GM12878 (cell line): ENCODE results near the gene SHD. TPM values are rescaled to one million over a fixed set of nuclear protein-coding genes. Genes with fewer than 3 reads are reported as not detected.

Experiments used
- ATAC-seq: fragments of 200-7000 bp; cut with Tn5 transposase; 3 replicates; pipeline ENCODE4 v1.9.1; 2020; ENCODE audit warnings: mild to moderate bottlenecking, moderate library complexity
- BruUV-seq: library from RNA; stranded (reverse); fragments of 400-500 nt; replicated peaks from 2 replicates; lab custom pipeline; 2021; lab: Mats Ljungman, UMichigan
- CTCF ChIA-PET: fragments of 300-600 bp; sonication (Branson Sonifier 250); formaldehyde crosslinking; extraction: SDS; loops from one replicate; lab custom pipeline; 2021; ENCODE audit warnings: inconsistent platforms; lab: Yijun Ruan, JAX
- POLR2A ChIA-PET: fragments of 350-600 bp; formaldehyde crosslinking; extraction: SDS; loops from one replicate; lab custom pipeline; 2021; ENCODE audit warnings: inconsistent platforms; lab: Charles Lee
- RAD21 ChIA-PET: fragments of 300-600 bp; sonication (Branson Sonifier 250); formaldehyde crosslinking; loops from one replicate; lab custom pipeline; 2023; ENCODE audit warnings: antibody characterized with exemption; ENCODE audit not compliant: unreplicated experiment; lab: Charles Lee
- SMC1A ChIA-PET: fragments of 300-600 bp; sonication (Branson Sonifier 250); formaldehyde crosslinking; loops from one replicate; lab custom pipeline; 2023; ENCODE audit not compliant: unreplicated experiment, uncharacterized antibody; lab: Charles Lee
- DNase-seq: peaks from one replicate; pipeline ENCODE4 v3.0.0-alpha.2; 2011; ENCODE audit warnings: low read depth, low spot score
- FAIRE-seq: peaks from 3 replicates; lab custom pipeline; 2011; peaks lifted over from hg19 to GRCh38; lab: Jason Lieb, UNC
- H2AFZ ChIP-seq: 2 replicates; pipeline ENCODE4 v1.6.0; 2011; ENCODE audit warnings: low read depth, low read length, control low read depth; ENCODE audit not compliant: control insufficient read depth
- H3K27ac ChIP-seq: 2 replicates; pipeline ENCODE4 v1.5.1; 2011; ENCODE audit warnings: control low read depth; ENCODE audit not compliant: control insufficient read depth, insufficient read depth
- H3K27me3 ChIP-seq, 2 experiments: replicated peaks in 1 of 2; 2 replicates each; pipeline versions ENCODE4 v1.6.0 to v1.6.1; 2011; ENCODE audit warnings: low read length in 1 of 2; ENCODE audit not compliant: control insufficient read depth in 2 of 2, insufficient read depth in 2 of 2
- H3K36me3 ChIP-seq, 2 experiments: 2 replicates each; pipeline ENCODE4 v1.5.1; 2011; ENCODE audit warnings: low read length in 1 of 2; ENCODE audit not compliant: control insufficient read depth in 2 of 2, insufficient read depth in 2 of 2
- H3K4me1 ChIP-seq: 2 replicates; pipeline ENCODE4 v1.6.1; 2011; ENCODE audit warnings: mild to moderate bottlenecking, low read length, moderate library complexity, mixed read lengths; ENCODE audit not compliant: control insufficient read depth, insufficient read depth
- H3K4me2 ChIP-seq: 2 replicates; pipeline ENCODE4 v1.6.0; 2011; ENCODE audit warnings: control low read depth; ENCODE audit not compliant: control insufficient read depth, insufficient read depth
- H3K4me3 ChIP-seq: fragments of 200-600 bp; sonication (generic); 2 replicates; pipeline ENCODE4 v1.5.1; 2016
- H3K79me2 ChIP-seq: 2 replicates; pipeline ENCODE4 v1.6.0; 2011; ENCODE audit warnings: low read length; ENCODE audit not compliant: control insufficient read depth, insufficient read depth
- H3K9ac ChIP-seq: 2 replicates; pipeline ENCODE4 v1.8.0; 2011; ENCODE audit warnings: low read length, control low read depth, mixed read lengths; ENCODE audit not compliant: control insufficient read depth, insufficient read depth
- H3K9me3 ChIP-seq: replicated peaks from 3 replicates; pipeline ENCODE4 v1.5.1; 2011; ENCODE audit warnings: mild to moderate bottlenecking, low read length; ENCODE audit not compliant: control insufficient read depth, insufficient read depth
- H4K20me1 ChIP-seq: 2 replicates; pipeline ENCODE4 v1.6.0; 2011; ENCODE audit not compliant: control insufficient read depth, insufficient read depth
- BACH1 ChIP-seq: fragments of 450-650 bp; IDR thresholded peaks from 2 replicates; pipeline ENCODE4 v1.6.1; 2017; ENCODE audit warnings: mild to moderate bottlenecking, borderline replicate concordance
- CBX5 ChIP-seq: sonication (generic); IDR thresholded peaks from 2 replicates; pipeline ENCODE4 v1.6.1; 2016; ENCODE audit warnings: low read depth, moderate library complexity, mild to moderate bottlenecking, inconsistent platforms
- EED ChIP-seq: sonication (generic); IDR thresholded peaks from 2 replicates; pipeline ENCODE4 v1.6.1; 2016; ENCODE audit warnings: antibody characterized with exemption, low read depth
- ETV6 ChIP-seq, 2 experiments: fragments of 450-650 bp in 1 of 2; IDR thresholded peaks in 1 of 2; conservative IDR thresholded peaks in 1 of 2; 2 replicates each; pipeline ENCODE4 v1.6.1; 2014; ENCODE audit warnings: antibody characterized with exemption in 1 of 2, borderline replicate concordance in 1 of 2, low read depth in 1 of 2, mild to moderate bottlenecking in 1 of 2, moderate library complexity in 1 of 2
- FOXM1 ChIP-seq: IDR thresholded peaks from 2 replicates; pipeline ENCODE4 v1.6.1; 2012; ENCODE audit warnings: low read depth, mild to moderate bottlenecking, inconsistent platforms, low read length, moderate library complexity
- IKZF1 ChIP-seq: fragments of 450-650 bp; conservative IDR thresholded peaks from 2 replicates; pipeline ENCODE4 v1.6.1; 2017; ENCODE audit warnings: antibody characterized with exemption, mild to moderate bottlenecking
- IRF4 ChIP-seq: IDR thresholded peaks from 2 replicates; pipeline ENCODE4 v1.6.1; 2011; ENCODE audit warnings: low read depth, low read length
- KLF5 ChIP-seq: fragments of 450-650 bp; IDR thresholded peaks from 2 replicates; pipeline ENCODE4 v1.6.1; 2014; ENCODE audit warnings: mild to moderate bottlenecking; ENCODE audit not compliant: partially characterized antibody
- MLLT1 ChIP-seq: fragments of 450-650 bp; IDR thresholded peaks from 2 replicates; pipeline ENCODE4 v1.6.1; 2016; ENCODE audit warnings: mild to moderate bottlenecking
- NFXL1 ChIP-seq: fragments of 450-650 bp; IDR thresholded peaks from 2 replicates; pipeline ENCODE4 v1.6.1; 2017; ENCODE audit warnings: antibody characterized with exemption, mild to moderate bottlenecking, borderline replicate concordance
- PML ChIP-seq: IDR thresholded peaks from 2 replicates; pipeline ENCODE4 v1.6.1; 2012; ENCODE audit warnings: low read length, inconsistent platforms
- SPI1 ChIP-seq: IDR thresholded peaks from 2 replicates; pipeline ENCODE4 v1.6.1; 2011; ENCODE audit warnings: low read depth, mild to moderate bottlenecking, low read length, moderate library complexity, borderline replicate concordance; ENCODE audit not compliant: insufficient read depth
- SRF ChIP-seq, 2 experiments: IDR thresholded peaks; 2 replicates each; pipeline ENCODE4 v1.6.1; 2011; ENCODE audit warnings: low read depth in 2 of 2, low read length in 2 of 2, mild to moderate bottlenecking in 1 of 2, moderate library complexity in 1 of 2
- STAT3 ChIP-seq: IDR thresholded peaks from 2 replicates; pipeline ENCODE4 v1.6.1; 2011; ENCODE audit warnings: low read depth, low read length, improper control_type of control experiment
- WGBS: methylation state at CpG from one replicate; pipeline ENCODE4 v1.1.6; 2016; ENCODE audit warnings: low lambda C conversion rate; ENCODE audit not compliant: insufficient replicate concordance, insufficient coverage; ENCODE audit errors: missing lambda C conversion rate; 5-methylcytosine and 5-hydroxymethylcytosine counted together
- in situ Hi-C: fragments of 300-500 bp; cut with MboI; formaldehyde crosslinking; loops from 9 replicates; pipeline ENCODE4 v1.14.3; 2018; ENCODE audit warnings: mixed read lengths
- intact Hi-C: fragments of 100-400 bp; cut with micrococcal nuclease; formaldehyde crosslinking; loops from one replicate; pipeline ENCODE4 v1.14.2; 2022; ENCODE audit not compliant: unreplicated experiment
- polyA plus RNA-seq, 11 experiments: library from polyadenylated mRNA; depleted of rRNA in 4 of 11; unstranded in 6 of 11; stranded (reverse) in 5 of 11; fragments of >200 nt; fragmentation: Nextera tagmentation in 4 of 11; fragmentation: Illumina TruSeq in 1 of 11; extraction: Ambion mirVana in 4 of 11; extraction: Trizol in 1 of 11; gene quantifications; 1 replicate in 1 of 11; 2 replicates in 10 of 11; pipeline versions ENCODE4 v1.2.1 to v1.2.3, GENCODE V29; 2011 to 2016; ENCODE audit warnings: inconsistent platforms in 2 of 11, missing spikeins in 2 of 11, low read depth in 1 of 11
- total RNA-seq, 4 experiments: library from RNA; depleted of rRNA in 3 of 4; stranded (reverse); fragments of >200 nt in 3 of 4; fragmentation: Illumina TruSeq in 1 of 4; extraction: Trizol in 1 of 4; gene quantifications; 2 replicates each; pipeline versions ENCODE4 v1.2.1 to v1.2.3, GENCODE V29; 2013 to 2021
- TF ChIP-seq, protein P1 (sequence below): IDR thresholded peaks from 2 replicates; pipeline ENCODE4 v1.6.1; 2012; ENCODE audit warnings: low read depth, low read length, improper control_type of control experiment
- TF ChIP-seq, protein P2 (sequence below): IDR thresholded peaks from 2 replicates; pipeline ENCODE4 v1.6.1; 2012; ENCODE audit warnings: low read depth, low read length, improper control_type of control experiment
- TF ChIP-seq, protein P3 (sequence below): IDR thresholded peaks from 2 replicates; pipeline ENCODE4 v1.6.1; 2012; ENCODE audit warnings: low read length, inconsistent platforms

Gene SHD
- total and polyA plus RNA-seq, 10 of the 15 experiments (the other 5 are each of a cell fraction or from before 2014, with no cell fraction given): 0.09 TPM; not detected in 9

DNA sequence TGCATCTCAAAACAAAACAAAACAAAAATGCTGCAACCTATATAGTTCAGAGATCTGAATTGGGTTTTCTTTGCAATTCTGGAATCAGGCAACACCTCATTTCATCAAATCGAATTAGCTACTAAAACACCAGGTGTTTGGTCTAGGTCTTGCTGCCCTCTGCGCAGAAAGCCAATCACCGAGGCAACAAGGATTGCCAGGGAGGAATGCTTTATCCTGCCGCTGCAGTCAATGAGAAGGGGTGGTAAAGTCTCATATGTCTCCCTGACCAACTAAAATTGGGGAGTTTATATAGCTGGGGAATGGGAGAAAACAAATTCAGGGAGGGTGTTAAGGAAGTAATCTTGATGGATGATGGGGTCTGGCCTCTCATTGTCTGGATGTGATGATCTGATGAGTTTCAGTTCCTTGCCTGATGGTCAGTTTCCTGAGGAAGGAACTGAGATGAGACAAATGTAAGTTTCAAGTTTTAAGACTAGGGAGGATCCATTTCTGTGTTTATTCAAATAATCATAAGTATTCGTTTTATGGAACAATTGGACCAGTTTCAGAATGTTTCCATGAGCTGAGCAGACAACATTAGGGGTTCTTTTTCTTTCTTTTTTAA, 37.1 kb upstream of the SHD start:
- H3K9ac ChIP-seq: no peak overlapping the region
- peaks cover 7% of the 10 kb centered on the region; the same call in 2 of the 3 replicates for H3K9me3 ChIP-seq
- peaks cover 18% of the 10 kb centered on the region for H3K4me1 ChIP-seq
- DNase-seq (no peak), FAIRE-seq (no peak), ATAC-seq (no peak; the same call in 2 of the 3 replicates)
- ChIA-PET SMC1A (interaction anchor here (1.7 to 2.2 kb wide), 2 partner anchors 9 to 11 kb away, joined by 5 to 10 read pairs; no protein-coding TSS in a partner anchor), CTCF (interaction anchor here (0.6 to 3.9 kb wide), 5 partner anchors 9 to 254 kb away, joined by 3 to 42 read pairs (median 3); partner anchors contain the start of gene EBI3)
- WGBS: 62% methylated on average over 5 of the region's 5 CpGs
- no TSS peak for BruUV-seq
- H3K27me3 ChIP-seq: no peaks in the 10 kb centered on the region
- no peaks in the 10 kb centered on the region for H4K20me1 ChIP-seq
- no peak overlapping the region for H3K4me3 ChIP-seq
- peaks cover 2 to 14% of the 10 kb centered on the region in 2 experiments; a peak in 3 of 4 replicates for H3K36me3 ChIP-seq
- H2AFZ ChIP-seq: no peak overlapping the region
- TF ChIP-seq, protein P1, sequence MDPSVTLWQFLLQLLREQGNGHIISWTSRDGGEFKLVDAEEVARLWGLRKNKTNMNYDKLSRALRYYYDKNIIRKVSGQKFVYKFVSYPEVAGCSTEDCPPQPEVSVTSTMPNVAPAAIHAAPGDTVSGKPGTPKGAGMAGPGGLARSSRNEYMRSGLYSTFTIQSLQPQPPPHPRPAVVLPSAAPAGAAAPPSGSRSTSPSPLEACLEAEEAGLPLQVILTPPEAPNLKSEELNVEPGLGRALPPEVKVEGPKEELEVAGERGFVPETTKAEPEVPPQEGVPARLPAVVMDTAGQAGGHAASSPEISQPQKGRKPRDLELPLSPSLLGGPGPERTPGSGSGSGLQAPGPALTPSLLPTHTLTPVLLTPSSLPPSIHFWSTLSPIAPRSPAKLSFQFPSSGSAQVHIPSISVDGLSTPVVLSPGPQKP: no peak
- TF ChIP-seq PML (0 out of 2 replicates have a peak, but pooled peaks have one; percentile 1), SRF (IDR thresholded peaks at IDR 0.05; ENCODE audit: low read depth in 2 of 2, low read length in 2 of 2) (no peak), NFXL1 (peak; percentile 90), IKZF1 (no peak), KLF5 (peak; percentile 42), BACH1 (no peak), MLLT1 (0 out of 2 replicates have a peak, but pooled peaks have one; percentile 15), ETV6 (conservative IDR thresholded peaks at IDR 0.05 in 1 of 2, IDR thresholded peaks at IDR 0.05 in 1 of 2; ENCODE audit: borderline replicate concordance in 1 of 2, low read depth in 1 of 2) (peak in 1 of 2 experiments; percentile 72; a peak in 1 of 4 replicates), EED (0 out of 2 replicates have a peak, but pooled peaks have one; percentile 10), SPI1 (peak; percentile 83), STAT3 (no peak), FOXM1 (0 out of 2 replicates have a peak, but pooled peaks have one; percentile 19), CBX5 (0 out of 2 replicates have a peak, but pooled peaks have one; percentile 80), IRF4 (0 out of 2 replicates have a peak, but pooled peaks have one; percentile 33)
- TF ChIP-seq, protein P2, sequence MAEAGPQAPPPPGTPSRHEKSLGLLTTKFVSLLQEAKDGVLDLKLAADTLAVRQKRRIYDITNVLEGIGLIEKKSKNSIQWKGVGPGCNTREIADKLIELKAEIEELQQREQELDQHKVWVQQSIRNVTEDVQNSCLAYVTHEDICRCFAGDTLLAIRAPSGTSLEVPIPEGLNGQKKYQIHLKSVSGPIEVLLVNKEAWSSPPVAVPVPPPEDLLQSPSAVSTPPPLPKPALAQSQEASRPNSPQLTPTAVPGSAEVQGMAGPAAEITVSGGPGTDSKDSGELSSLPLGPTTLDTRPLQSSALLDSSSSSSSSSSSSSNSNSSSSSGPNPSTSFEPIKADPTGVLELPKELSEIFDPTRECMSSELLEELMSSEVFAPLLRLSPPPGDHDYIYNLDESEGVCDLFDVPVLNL: no peak
- TF ChIP-seq, protein P3, sequence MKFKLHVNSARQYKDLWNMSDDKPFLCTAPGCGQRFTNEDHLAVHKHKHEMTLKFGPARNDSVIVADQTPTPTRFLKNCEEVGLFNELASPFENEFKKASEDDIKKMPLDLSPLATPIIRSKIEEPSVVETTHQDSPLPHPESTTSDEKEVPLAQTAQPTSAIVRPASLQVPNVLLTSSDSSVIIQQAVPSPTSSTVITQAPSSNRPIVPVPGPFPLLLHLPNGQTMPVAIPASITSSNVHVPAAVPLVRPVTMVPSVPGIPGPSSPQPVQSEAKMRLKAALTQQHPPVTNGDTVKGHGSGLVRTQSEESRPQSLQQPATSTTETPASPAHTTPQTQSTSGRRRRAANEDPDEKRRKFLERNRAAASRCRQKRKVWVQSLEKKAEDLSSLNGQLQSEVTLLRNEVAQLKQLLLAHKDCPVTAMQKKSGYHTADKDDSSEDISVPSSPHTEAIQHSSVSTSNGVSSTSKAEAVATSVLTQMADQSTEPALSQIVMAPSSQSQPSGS: no peak
- TF ChIP-seq, all 136 proteins: peak for 10
- RAD21 ChIA-PET: interaction anchor here (1.4 kb wide), 1 partner anchor 9 kb away, joined by 5 read pairs; no protein-coding TSS in a partner anchor
- Histone ChIP-seq H3K79me2 (no peaks in the 10 kb centered on the region), H3K27ac (peak overlapping the region; percentile 74), H3K4me2 (peak overlapping the region; percentile 75)
- intact Hi-C loops (no loop called here), in situ Hi-C loops (loop anchor here (10.0 kb wide), 1 partner anchor 1443 kb away; the partner anchor contains the start of genes HSD11B1L and MICOS13)
- POLR2A ChIA-PET: interaction anchor here (0.9 to 6.9 kb wide), 4 partner anchors 10 to 160 kb away, joined by 3 to 45 read pairs (median 4); partner anchors contain the start of genes CHAF1A, EBI3 and MPND
